ENCODE data around the gene VPS35L. TPM values are rescaled to one million over a fixed set of nuclear protein-coding genes. Genes with fewer than 3 reads are reported as not detected.

Gene VPS35L
- total and polyA plus RNA-seq, 2 of the 13 experiments (the other 11 are each of a cell fraction or from before 2014, with no cell fraction given) = 1.4 to 1.6 TPM

DNA sequence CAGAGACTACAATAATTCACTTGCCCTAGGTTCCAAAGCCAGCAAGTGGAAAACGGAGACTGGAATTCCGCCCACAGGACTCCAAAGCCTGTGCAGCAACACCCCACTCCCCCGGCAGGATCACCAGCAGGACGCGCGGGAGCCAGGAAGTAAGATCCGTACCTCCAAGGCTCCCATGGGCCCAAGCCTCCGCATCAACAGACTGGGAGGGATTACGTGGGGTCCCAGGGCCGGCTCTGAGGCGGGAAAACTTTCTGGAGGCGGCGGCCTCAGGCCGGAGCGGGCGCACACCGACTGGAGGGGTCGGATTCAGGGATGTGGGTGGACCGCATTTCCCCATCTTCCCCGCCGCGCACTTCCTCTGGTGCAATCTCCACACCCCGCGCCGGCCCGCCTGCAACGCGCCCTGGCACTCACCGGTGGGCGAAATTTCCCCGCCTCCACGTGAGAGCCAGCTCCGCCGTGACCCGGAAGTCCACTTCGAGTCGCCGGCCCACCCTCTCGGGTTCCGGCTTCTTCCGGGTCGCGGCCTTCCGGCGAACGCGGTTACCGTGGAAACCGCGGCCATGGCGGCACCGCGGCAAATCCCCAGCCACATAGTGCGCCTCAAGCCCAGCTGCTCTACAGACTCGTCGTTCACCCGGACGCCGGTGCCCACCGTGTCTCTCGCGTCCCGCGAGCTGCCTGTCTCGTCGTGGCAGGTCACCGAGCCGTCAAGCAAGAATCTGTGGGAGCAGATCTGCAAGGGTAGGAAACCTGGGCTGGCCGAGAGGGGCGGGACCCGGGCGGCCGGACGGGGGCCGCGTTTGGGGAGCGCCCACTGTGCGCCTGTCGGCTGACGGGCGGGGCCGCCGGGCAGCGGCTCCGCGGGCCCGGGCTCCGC lies 162.5 kb downstream of the VPS35L start, which contains the start of the genes IQCK and KNOP1 (continued):
- TF ChIP-seq, protein P1, sequence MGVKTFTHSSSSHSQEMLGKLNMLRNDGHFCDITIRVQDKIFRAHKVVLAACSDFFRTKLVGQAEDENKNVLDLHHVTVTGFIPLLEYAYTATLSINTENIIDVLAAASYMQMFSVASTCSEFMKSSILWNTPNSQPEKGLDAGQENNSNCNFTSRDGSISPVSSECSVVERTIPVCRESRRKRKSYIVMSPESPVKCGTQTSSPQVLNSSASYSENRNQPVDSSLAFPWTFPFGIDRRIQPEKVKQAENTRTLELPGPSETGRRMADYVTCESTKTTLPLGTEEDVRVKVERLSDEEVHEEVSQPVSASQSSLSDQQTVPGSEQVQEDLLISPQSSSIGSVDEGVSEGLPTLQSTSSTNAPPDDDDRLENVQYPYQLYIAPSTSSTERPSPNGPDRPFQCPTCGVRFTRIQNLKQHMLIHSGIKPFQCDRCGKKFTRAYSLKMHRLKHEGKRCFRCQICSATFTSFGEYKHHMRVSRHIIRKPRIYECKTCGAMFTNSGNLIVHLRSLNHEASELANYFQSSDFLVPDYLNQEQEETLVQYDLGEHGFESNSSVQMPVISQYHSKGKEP (CRISPR knock-in tag; IDR thresholded peaks at IDR 0.05) = no peak
- no peak for TF ChIP-seq ZNF296 (CRISPR knock-in tag; conservative IDR thresholded peaks at IDR 0.05)
- TF ChIP-seq, protein P2, sequence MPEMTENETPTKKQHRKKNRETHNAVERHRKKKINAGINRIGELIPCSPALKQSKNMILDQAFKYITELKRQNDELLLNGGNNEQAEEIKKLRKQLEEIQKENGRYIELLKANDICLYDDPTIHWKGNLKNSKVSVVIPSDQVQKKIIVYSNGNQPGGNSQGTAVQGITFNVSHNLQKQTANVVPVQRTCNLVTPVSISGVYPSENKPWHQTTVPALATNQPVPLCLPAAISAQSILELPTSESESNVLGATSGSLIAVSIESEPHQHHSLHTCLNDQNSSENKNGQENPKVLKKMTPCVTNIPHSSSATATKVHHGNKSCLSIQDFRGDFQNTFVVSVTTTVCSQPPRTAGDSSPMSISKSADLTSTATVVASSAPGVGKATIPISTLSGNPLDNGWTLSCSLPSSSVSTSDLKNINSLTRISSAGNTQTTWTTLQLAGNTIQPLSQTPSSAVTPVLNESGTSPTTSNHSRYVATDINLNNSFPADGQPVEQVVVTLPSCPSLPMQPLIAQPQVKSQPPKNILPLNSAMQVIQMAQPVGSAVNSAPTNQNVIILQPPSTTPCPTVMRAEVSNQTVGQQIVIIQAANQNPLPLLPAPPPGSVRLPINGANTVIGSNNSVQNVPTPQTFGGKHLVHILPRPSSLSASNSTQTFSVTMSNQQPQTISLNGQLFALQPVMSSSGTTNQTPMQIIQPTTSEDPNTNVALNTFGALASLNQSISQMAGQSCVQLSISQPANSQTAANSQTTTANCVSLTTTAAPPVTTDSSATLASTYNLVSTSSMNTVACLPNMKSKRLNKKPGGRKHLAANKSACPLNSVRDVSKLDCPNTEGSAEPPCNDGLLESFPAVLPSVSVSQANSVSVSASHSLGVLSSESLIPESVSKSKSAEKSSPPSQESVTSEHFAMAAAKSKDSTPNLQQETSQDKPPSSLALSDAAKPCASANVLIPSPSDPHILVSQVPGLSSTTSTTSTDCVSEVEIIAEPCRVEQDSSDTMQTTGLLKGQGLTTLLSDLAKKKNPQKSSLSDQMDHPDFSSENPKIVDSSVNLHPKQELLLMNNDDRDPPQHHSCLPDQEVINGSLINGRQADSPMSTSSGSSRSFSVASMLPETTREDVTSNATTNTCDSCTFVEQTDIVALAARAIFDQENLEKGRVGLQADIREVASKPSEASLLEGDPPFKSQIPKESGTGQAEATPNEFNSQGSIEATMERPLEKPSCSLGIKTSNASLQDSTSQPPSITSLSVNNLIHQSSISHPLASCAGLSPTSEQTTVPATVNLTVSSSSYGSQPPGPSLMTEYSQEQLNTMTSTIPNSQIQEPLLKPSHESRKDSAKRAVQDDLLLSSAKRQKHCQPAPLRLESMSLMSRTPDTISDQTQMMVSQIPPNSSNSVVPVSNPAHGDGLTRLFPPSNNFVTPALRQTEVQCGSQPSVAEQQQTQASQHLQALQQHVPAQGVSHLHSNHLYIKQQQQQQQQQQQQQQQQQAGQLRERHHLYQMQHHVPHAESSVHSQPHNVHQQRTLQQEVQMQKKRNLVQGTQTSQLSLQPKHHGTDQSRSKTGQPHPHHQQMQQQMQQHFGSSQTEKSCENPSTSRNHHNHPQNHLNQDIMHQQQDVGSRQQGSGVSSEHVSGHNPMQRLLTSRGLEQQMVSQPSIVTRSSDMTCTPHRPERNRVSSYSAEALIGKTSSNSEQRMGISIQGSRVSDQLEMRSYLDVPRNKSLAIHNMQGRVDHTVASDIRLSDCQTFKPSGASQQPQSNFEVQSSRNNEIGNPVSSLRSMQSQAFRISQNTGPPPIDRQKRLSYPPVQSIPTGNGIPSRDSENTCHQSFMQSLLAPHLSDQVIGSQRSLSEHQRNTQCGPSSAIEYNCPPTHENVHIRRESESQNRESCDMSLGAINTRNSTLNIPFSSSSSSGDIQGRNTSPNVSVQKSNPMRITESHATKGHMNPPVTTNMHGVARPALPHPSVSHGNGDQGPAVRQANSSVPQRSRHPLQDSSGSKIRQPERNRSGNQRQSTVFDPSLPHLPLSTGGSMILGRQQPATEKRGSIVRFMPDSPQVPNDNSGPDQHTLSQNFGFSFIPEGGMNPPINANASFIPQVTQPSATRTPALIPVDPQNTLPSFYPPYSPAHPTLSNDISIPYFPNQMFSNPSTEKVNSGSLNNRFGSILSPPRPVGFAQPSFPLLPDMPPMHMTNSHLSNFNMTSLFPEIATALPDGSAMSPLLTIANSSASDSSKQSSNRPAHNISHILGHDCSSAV (CRISPR knock-in tag; IDR thresholded peaks at IDR 0.05; ENCODE audit: borderline replicate concordance) = no peak
- TF ChIP-seq, protein P3, sequence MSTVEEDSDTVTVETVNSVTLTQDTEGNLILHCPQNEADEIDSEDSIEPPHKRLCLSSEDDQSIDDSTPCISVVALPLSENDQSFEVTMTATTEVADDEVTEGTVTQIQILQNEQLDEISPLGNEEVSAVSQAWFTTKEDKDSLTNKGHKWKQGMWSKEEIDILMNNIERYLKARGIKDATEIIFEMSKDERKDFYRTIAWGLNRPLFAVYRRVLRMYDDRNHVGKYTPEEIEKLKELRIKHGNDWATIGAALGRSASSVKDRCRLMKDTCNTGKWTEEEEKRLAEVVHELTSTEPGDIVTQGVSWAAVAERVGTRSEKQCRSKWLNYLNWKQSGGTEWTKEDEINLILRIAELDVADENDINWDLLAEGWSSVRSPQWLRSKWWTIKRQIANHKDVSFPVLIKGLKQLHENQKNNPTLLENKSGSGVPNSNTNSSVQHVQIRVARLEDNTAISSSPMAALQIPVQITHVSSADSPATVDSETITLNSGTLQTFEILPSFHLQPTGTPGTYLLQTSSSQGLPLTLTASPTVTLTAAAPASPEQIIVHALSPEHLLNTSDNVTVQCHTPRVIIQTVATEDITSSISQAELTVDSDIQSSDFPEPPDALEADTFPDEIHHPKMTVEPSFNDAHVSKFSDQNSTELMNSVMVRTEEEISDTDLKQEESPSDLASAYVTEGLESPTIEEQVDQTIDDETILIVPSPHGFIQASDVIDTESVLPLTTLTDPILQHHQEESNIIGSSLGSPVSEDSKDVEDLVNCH (CRISPR knock-in tag; IDR thresholded peaks at IDR 0.05) = peak; percentile 92
- TF ChIP-seq HMG20A (CRISPR knock-in tag; IDR thresholded peaks at IDR 0.05; ENCODE audit: borderline replicate concordance) = 0 out of 2 replicates have a peak, but pooled peaks have one; percentile 44
- TF ChIP-seq ZNF20 (CRISPR knock-in tag; IDR thresholded peaks at IDR 0.05) = 0 out of 2 replicates have a peak, but pooled peaks have one; percentile 90
- TF ChIP-seq RBM39 (IDR thresholded peaks at IDR 0.05; ENCODE audit: low read depth, low read length, poor library complexity, severe bottlenecking) = peak; percentile 84
- TF ChIP-seq ZNF562 (CRISPR knock-in tag; IDR thresholded peaks at IDR 0.05; ENCODE audit: borderline replicate concordance) = no peak

All from HepG2 (cell line).